ENCODE results near the gene SYTL5.

Gene SYTL5

DNA sequence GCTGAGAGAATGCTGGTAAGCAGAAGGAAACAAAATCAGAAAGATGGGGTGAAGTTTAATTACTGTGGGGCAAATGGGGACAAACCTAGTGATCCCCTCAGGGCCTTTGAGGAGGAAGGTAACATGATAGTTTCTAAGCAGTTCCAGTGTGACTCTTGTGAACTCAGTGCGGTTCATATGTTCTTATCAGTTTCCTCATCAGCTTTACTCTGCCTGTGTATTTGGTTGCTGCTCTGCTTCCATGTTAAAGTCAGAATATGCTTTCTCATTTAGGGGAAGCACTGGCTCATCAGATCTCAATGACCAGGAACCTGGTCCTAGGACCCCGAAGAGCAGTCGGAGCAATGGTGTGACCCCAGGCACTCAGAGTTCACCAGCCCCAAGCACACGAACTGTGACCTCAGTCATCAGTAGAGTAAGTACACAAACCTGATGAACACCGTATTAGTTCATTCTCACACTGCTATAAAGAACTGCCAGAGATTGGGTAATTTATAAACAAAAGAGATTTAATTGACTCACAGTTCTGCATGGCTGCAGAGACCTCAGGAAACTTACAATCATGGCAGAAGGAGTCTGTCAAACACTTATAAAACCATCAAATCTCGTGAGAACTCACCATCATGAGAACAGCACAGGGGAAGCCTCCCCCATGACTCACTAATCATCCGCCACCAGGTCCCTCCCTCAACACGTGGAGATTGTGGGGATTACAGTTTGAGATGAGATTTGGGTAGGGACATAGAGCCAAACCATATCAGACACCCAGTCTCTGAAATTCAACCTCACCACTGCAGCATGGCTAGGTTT lies 83.0 kb downstream of the SYTL5 start:
- H3K23ac ChIP-seq (ENCODE audit: low read length in 2 of 2) = no peak overlapping the region
- no peak overlapping the region for H2BK12ac ChIP-seq (ENCODE audit: low read length in 2 of 2)
- H3K9ac ChIP-seq (ENCODE audit: low read length) = no peak overlapping the region
- H3K36me3 ChIP-seq (ENCODE audit: control insufficient read depth in 1 of 2, insufficient read depth in 2 of 2, low read depth in 1 of 2, low read length in 2 of 2) = peaks cover 0 to 4% of the 10 kb centered on the region in 2 experiments
- no peak overlapping the region for H3K4ac ChIP-seq (ENCODE audit: low read depth in 1 of 2, low read length in 2 of 2)
- WGBS = 72% methylated on average over 5 of the region's 8 CpGs
- no peak overlapping the region for H4K8ac ChIP-seq (ENCODE audit: low read length)
- H3K79me1 ChIP-seq (replicated peaks; ENCODE audit: low read length, poor library complexity, severe bottlenecking) = no peaks in the 10 kb centered on the region
- H2BK5ac ChIP-seq (ENCODE audit: low read depth, low read length, poor library complexity, severe bottlenecking) = no peak overlapping the region
- H3K9me3 ChIP-seq (ENCODE audit: control insufficient read depth, low read length) = no peaks in the 10 kb centered on the region
- no peak overlapping the region for H4K91ac ChIP-seq (ENCODE audit: low read length)
- H3K18ac ChIP-seq (ENCODE audit: low read depth in 1 of 2, low read length in 2 of 2) = no peak overlapping the region
- no peak overlapping the region for H2AK5ac ChIP-seq (ENCODE audit: low read length, severe bottlenecking)
- no peak overlapping the region for H3K14ac ChIP-seq (ENCODE audit: low read length in 2 of 2)
- DNase-seq = peak; percentile 0
- H3K4me3 ChIP-seq (ENCODE audit: insufficient read depth in 1 of 2, low read depth in 1 of 2, low read length in 2 of 2) = no peak overlapping the region
- no peak overlapping the region for H2BK15ac ChIP-seq (ENCODE audit: low read depth, poor library complexity, severe bottlenecking)
- no peak overlapping the region for H3K27ac ChIP-seq (ENCODE audit: low read length, poor library complexity, severe bottlenecking)
- H2AFZ ChIP-seq (ENCODE audit: low read depth, low read length) = no peak overlapping the region
- no peak overlapping the region for H2BK120ac ChIP-seq (ENCODE audit: low read depth, low read length)
- no peak overlapping the region for H3K4me2 ChIP-seq (ENCODE audit: low read length, poor library complexity, severe bottlenecking)
- H3K27me3 ChIP-seq (ENCODE audit: control insufficient read depth in 1 of 2, insufficient read depth in 1 of 2, low read length in 2 of 2) = peaks cover 0 to 4% of the 10 kb centered on the region in 2 experiments
- no peaks in the 10 kb centered on the region for H3K4me1 ChIP-seq (ENCODE audit: control insufficient read depth, insufficient read depth, low read depth, low read length)

DNA sequence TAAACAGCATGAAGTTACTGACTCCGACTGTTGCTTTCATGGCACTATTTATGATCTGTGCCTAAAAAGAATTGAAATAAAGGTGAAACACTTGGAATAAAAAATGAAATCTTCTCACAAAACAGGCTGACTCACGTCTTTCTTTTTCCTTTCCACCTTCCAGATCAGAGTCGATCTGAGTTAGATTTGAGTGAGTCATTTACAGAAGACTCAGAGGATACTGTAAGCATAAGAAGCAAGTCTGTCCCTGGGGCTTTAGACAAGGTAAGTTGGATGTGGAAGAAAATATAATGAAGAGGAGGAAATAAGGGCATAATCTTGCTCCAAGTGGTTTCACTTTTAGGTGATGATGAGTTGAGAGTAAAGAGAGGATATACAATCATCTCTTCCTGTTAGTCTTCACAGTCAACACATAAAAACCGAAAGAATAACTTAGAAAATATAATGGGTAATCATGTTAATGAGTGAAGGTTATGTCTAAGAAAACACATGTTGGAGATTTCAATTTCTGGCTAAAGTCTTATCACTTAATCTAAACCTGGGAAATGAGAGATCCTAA lies 89.7 kb downstream of the SYTL5 start:
- Histone ChIP-seq H2BK15ac (ENCODE audit: low read depth, poor library complexity, severe bottlenecking) (no peak overlapping the region), H3K79me1 (replicated peaks; ENCODE audit: low read length, poor library complexity, severe bottlenecking) (no peaks in the 10 kb centered on the region), H4K8ac (ENCODE audit: low read length) (no peak overlapping the region), H3K36me3 (ENCODE audit: control insufficient read depth in 1 of 2, insufficient read depth in 2 of 2, low read depth in 1 of 2, low read length in 2 of 2) (peaks cover 0 to 4% of the 10 kb centered on the region in 2 experiments), H2AK5ac (ENCODE audit: low read length, severe bottlenecking) (no peak overlapping the region), H2BK120ac (ENCODE audit: low read depth, low read length) (no peak overlapping the region), H2AFZ (ENCODE audit: low read depth, low read length) (no peak overlapping the region), H3K4ac (ENCODE audit: low read depth in 1 of 2, low read length in 2 of 2) (no peak overlapping the region), H3K4me3 (ENCODE audit: insufficient read depth in 1 of 2, low read depth in 1 of 2, low read length in 2 of 2) (no peak overlapping the region), H2BK12ac (ENCODE audit: low read length in 2 of 2) (no peak overlapping the region), H2BK5ac (ENCODE audit: low read depth, low read length, poor library complexity, severe bottlenecking) (no peak overlapping the region), H3K4me1 (ENCODE audit: control insufficient read depth, insufficient read depth, low read depth, low read length) (no peaks in the 10 kb centered on the region), H3K27ac (ENCODE audit: low read length, poor library complexity, severe bottlenecking) (no peak overlapping the region), H3K18ac (ENCODE audit: low read depth in 1 of 2, low read length in 2 of 2) (no peak overlapping the region), H3K23ac (ENCODE audit: low read length in 2 of 2) (no peak overlapping the region), H3K9ac (ENCODE audit: low read length) (no peak overlapping the region), H3K4me2 (ENCODE audit: low read length, poor library complexity, severe bottlenecking) (no peak overlapping the region), H3K27me3 (ENCODE audit: control insufficient read depth in 1 of 2, insufficient read depth in 1 of 2, low read length in 2 of 2) (peaks cover 0 to 4% of the 10 kb centered on the region in 2 experiments), H3K9me3 (ENCODE audit: control insufficient read depth, low read length) (peaks cover 13% of the 10 kb centered on the region), H4K91ac (ENCODE audit: low read length) (no peak overlapping the region), H3K14ac (ENCODE audit: low read length in 2 of 2) (no peak overlapping the region)
- peak; percentile 2 for DNase-seq
- WGBS = 80% methylated on average over 1 of the region's 4 CpGs

DNA sequence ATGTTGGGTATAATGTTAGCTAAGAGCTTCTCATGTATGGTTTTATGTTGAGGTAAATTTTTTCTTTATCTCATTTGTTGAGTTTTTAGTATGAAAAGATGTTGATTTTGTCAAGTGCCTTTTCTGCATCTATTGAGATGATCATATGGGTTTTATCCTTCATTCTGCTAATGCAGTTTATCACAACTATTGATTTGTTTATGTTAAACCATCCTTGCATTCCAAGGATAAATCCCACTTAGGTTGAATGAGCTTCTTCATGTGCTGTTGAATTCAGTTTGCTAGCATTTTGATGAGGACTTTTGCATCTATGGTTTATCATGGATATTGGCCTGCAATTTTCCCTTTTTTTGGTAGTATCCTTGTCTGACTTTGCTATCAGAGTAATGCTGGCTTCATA lies 93.3 kb downstream of the SYTL5 start:
- Histone ChIP-seq H4K91ac (ENCODE audit: low read length) (no peak overlapping the region), H3K4me3 (ENCODE audit: insufficient read depth in 1 of 2, low read depth in 1 of 2, low read length in 2 of 2) (no peak overlapping the region), H2AK5ac (ENCODE audit: low read length, severe bottlenecking) (no peak overlapping the region), H3K18ac (ENCODE audit: low read depth in 1 of 2, low read length in 2 of 2) (no peak overlapping the region), H2BK12ac (ENCODE audit: low read length in 2 of 2) (no peak overlapping the region), H2AFZ (ENCODE audit: low read depth, low read length) (no peak overlapping the region), H3K4ac (ENCODE audit: low read depth in 1 of 2, low read length in 2 of 2) (no peak overlapping the region), H2BK5ac (ENCODE audit: low read depth, low read length, poor library complexity, severe bottlenecking) (no peak overlapping the region), H3K4me2 (ENCODE audit: low read length, poor library complexity, severe bottlenecking) (no peak overlapping the region), H3K4me1 (ENCODE audit: control insufficient read depth, insufficient read depth, low read depth, low read length) (no peaks in the 10 kb centered on the region), H3K9ac (ENCODE audit: low read length) (no peak overlapping the region), H3K36me3 (ENCODE audit: control insufficient read depth in 1 of 2, insufficient read depth in 2 of 2, low read depth in 1 of 2, low read length in 2 of 2) (no peaks in the 10 kb centered on the region), H3K14ac (ENCODE audit: low read length in 2 of 2) (no peak overlapping the region), H3K23ac (ENCODE audit: low read length in 2 of 2) (no peak overlapping the region), H2BK120ac (ENCODE audit: low read depth, low read length) (no peak overlapping the region), H4K8ac (ENCODE audit: low read length) (no peak overlapping the region), H2BK15ac (ENCODE audit: low read depth, poor library complexity, severe bottlenecking) (no peak overlapping the region), H3K27ac (ENCODE audit: low read length, poor library complexity, severe bottlenecking) (no peak overlapping the region), H3K79me1 (replicated peaks; ENCODE audit: low read length, poor library complexity, severe bottlenecking) (no peaks in the 10 kb centered on the region), H3K27me3 (ENCODE audit: control insufficient read depth in 1 of 2, insufficient read depth in 1 of 2, low read length in 2 of 2) (no peaks in the 10 kb centered on the region), H3K9me3 (ENCODE audit: control insufficient read depth, low read length) (peaks cover 13% of the 10 kb centered on the region)
- DNase-seq = no peak

DNA sequence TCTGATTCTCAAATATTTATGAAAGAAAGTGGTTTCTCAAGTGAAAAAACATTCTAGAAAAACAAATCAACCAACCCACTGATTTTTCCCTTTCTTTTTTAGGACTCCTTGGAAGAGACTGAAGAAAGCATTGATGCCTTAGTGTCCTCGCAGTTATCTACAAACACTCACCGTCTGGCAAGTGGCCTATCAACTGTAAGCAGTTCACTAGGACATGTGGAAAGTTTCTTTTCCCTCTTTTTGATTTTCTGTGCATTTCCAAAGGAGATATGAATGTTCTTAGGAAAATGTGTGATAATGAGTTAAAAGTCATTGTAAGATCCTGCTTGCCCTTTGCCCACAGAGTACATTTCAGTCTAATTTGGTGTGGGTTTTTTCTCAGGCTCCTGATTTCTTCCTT lies 95.9 kb downstream of the SYTL5 start:
- H3K9ac ChIP-seq (ENCODE audit: low read length) = no peak overlapping the region
- 80% methylated on average over 1 of the region's 2 CpGs for WGBS
- H4K91ac ChIP-seq (ENCODE audit: low read length) = no peak overlapping the region
- no peaks in the 10 kb centered on the region for H3K79me1 ChIP-seq (replicated peaks; ENCODE audit: low read length, poor library complexity, severe bottlenecking)
- DNase-seq = no peak
- H3K4ac ChIP-seq (ENCODE audit: low read depth in 1 of 2, low read length in 2 of 2) = no peak overlapping the region
- H3K4me3 ChIP-seq (ENCODE audit: insufficient read depth in 1 of 2, low read depth in 1 of 2, low read length in 2 of 2) = no peak overlapping the region
- H2BK120ac ChIP-seq (ENCODE audit: low read depth, low read length) = no peak overlapping the region
- H2AK5ac ChIP-seq (ENCODE audit: low read length, severe bottlenecking) = no peak overlapping the region
- no peak overlapping the region for H3K23ac ChIP-seq (ENCODE audit: low read length in 2 of 2)
- no peaks in the 10 kb centered on the region for H3K27me3 ChIP-seq (ENCODE audit: control insufficient read depth in 1 of 2, insufficient read depth in 1 of 2, low read length in 2 of 2)
- H2AFZ ChIP-seq (ENCODE audit: low read depth, low read length) = no peak overlapping the region
- no peak overlapping the region for H3K14ac ChIP-seq (ENCODE audit: low read length in 2 of 2)
- H3K18ac ChIP-seq (ENCODE audit: low read depth in 1 of 2, low read length in 2 of 2) = no peak overlapping the region
- no peaks in the 10 kb centered on the region for H3K36me3 ChIP-seq (ENCODE audit: control insufficient read depth in 1 of 2, insufficient read depth in 2 of 2, low read depth in 1 of 2, low read length in 2 of 2)
- no peak overlapping the region for H2BK15ac ChIP-seq (ENCODE audit: low read depth, poor library complexity, severe bottlenecking)
- no peak overlapping the region for H2BK5ac ChIP-seq (ENCODE audit: low read depth, low read length, poor library complexity, severe bottlenecking)
- H3K4me1 ChIP-seq (ENCODE audit: control insufficient read depth, insufficient read depth, low read depth, low read length) = no peaks in the 10 kb centered on the region
- no peak overlapping the region for H4K8ac ChIP-seq (ENCODE audit: low read length)
- H3K4me2 ChIP-seq (ENCODE audit: low read length, poor library complexity, severe bottlenecking) = no peak overlapping the region
- no peak overlapping the region for H3K27ac ChIP-seq (ENCODE audit: low read length, poor library complexity, severe bottlenecking)
- peaks cover 13% of the 10 kb centered on the region for H3K9me3 ChIP-seq (ENCODE audit: control insufficient read depth, low read length)
- H2BK12ac ChIP-seq (ENCODE audit: low read length in 2 of 2) = no peak overlapping the region

All from mesenchymal stem cell (in vitro differentiated cells and primary cell).